ENCODE measurements around the gene GCK.

The GCK gene

DNA sequence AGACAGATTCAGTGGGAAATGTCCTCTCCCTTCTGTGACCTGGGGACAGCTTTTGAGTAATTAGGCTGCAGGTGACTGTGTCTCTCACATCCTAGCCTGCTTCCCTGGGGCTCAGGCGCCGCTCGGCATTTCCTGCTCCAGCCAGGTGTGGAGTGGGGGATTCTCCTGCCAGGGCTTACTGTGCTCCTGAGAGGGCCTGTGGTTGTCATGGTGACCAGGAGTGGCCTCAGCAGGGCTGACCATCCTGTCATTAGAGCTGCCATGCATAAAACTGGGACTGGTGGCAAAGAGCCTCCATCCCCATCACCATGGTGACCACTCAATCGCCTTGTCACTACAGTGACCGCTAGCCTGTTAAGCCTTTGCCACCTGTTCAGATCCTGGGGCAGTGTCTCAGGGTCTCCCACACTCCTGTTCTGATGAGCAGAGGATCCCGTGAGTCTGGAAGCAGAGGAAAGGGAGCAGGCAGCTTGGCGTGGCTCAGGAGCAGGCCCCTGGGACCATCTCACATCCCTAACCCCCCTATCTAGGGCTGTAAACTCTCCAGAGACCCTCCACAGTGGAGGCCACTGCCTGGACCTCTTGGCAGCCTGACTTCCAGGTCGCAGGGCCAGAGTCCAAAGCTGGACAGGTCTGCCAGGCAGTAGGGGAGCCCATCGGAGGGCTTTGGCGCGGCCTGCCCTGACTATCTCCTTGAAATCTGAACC, at the start of gene GCK:
GCK (minus strand) TSS at position 154 of the 707 bp plus-strand sequence. CDS start 486 bp downstream, outside the sequence.
- peak; percentile 93 for DNase-seq

DNA sequence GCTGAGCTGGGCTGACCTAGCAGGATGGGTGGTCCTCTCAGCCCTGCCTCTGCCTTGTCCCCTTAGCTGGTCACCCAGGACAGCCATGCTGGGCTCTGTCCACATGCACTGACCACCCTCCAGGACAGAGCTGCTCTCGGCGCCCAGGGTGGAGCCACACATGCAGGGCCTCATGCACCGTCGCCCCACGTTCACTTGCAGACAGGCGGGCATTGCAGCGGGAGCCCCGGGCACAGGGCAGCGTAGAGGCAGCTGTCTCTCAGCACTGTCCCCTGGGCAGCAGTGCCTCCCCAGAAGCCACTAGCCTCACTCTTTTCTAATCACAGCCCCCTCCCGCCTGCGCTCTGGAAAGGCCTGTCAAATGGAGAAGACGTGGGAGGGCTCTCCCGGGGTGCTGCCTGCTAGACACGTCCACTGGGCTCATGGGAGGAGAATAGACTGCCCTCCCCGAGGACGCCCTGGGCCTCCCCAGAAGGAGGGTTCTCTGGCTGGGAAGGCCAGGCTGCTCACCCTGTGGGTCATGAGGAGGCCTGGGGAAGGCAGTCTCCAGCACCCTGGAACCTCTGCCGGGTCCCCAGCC, 49.0 kb upstream of the GCK start:
- DNase-seq = no peak

DNA sequence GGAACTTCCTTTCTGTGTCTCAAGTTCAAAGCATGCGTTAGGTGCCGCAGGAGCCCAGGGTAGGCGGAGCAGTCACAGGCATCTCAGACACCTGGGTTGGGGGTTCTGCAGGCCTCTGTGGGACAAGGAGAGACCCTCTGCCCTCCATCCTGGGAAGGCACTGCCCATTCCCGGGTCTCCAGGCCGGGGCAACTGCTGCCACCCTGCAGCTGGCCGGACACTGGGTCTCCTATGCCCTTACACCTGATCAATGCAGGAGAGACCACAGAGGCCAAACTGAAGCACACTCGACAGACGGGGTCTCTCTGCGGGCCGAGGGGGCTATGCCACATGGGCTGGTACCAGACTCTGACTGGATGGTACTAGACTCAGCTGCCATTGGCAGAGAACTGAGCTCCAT, 48.5 kb upstream of the GCK start:
- no peak for DNase-seq

DNA sequence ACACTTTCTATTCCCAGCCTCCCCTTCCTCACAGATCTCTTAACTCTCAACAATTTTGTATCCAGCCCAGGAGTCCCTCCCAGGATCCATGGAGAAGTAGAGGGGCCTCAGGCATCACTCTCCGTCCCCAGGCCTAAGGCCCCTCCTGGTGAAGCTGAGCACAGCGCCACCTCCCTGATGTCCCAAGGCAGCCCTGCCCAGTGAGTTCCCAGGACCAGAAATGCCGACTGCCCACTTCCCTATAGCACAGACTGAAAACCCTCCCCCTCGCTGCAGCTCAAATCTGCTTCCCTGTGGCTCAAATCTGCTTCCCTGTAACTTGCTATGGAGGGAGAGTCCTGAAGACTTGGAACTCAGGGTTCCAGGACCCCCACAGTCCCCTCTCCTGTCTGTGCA, 47.1 kb upstream of the GCK start:
- DNase-seq = no peak

DNA sequence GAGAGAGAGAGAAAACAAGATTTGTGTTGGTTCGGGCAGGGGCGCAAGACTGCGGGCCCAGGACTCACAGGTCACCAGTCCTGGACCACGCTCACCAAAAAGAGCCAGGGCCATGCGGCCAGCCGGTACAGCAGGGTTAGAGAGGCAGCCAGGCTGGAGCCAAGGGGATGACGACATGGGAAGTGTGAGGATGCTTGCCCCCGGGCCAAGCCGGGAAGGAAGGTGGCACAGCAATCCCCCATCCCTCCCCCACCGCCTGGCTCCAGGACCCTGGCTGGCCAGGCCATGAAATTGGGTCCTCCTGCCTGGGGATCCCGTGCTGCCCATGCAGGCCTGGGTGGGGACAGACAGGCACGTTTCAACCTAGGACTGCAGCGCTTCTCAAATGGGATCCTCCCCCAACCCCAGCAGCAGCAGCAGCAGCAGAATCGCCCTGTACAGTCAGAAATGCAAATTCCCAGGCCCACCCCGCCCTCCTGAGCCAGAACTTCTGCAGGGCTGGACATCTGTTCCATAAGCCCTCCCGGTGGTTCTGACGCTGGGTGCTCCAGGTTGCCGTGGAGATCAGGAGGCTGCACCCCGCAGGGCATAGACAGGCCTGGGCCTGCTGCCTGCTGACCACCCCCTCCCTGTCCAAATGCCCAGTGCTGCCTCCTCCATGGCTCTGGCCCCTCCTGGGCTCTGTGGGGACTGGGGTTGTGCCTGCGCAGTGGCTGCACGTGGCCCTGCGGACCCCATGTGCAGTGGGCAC, 46.5 kb upstream of the GCK start:
- DNase-seq = peak; percentile 55

DNA sequence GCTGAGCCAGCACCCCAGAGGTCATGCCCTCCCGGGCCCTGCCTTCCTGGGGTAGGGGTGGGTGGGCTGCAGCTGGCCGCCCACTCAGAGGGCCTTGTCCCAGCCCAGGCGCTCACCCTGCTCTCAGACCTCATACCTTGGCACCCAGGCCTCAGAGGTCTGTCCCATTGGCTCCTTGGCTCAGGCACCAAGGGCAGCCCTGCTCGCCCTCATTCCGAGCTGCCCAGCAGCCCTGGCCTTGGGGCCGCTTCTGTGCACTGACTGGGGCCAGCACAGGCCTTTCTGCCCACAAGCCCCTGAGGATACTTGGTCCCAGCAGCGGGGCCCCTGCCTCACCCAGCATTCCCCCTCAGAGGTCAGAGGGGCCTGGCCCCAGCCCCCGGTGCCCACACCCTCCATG, 45.8 kb upstream of the GCK start:
- DNase-seq = no peak

DNA sequence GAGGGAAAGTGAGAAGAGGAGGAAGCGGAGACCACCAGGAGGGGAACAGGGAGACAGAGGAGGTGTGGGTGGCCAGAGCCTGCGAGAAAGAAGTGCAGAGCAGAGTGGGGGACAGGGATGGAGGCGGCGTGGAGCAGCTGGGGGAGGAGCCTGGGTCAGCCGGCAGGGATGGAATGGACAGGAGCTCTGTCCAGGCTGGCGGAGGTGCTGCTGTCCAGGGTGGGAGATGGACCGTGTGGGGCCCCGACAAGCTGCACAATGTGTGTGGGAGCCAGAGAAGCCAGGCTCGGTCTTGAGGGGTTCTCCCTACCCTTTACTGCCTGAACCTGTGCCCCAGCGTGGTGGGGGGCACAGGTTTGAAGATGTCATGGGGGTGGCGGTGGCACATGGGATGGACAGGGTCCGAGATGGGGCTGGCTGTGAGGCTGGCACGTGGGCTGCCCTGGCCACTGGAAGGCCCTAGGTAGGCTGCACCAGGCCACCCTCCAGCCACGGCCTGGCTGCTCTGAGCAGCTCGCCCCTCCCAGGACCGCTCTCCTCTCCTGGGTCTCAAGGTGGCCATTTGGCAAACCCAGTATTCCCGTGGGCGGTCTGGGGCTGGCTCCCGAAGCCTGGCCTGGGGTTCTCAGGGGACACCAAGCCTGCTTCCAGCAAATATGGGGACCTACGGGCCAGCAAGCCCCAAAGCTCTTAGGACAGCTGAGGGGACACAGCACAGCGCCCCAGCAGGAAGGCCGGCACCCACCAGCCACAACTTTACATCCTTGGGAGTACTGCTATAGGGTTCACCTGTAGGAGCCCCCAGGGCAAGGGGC, 43.9 kb upstream of the GCK start:
- no peak for DNase-seq

DNA sequence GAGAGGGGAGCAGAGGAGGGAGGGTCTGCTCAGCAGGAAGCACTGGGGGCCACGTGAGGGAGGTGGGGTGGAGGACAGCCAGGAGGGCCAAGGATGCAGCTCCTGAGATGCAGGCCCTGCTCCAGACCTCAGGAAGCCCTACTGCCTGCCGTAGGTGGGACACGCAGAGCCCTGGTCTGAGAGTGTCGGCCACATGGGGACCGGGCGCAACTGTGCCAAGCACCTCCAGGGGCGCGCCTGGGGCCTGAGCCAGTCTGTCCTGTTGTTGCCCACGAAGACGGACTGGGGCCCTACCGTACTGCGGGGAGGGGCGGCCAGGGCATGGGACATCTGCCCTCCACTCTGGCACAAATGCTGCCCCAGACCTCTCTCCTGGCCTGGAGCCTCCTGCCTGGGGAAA, 43.2 kb upstream of the GCK start:
- no peak for DNase-seq

DNA sequence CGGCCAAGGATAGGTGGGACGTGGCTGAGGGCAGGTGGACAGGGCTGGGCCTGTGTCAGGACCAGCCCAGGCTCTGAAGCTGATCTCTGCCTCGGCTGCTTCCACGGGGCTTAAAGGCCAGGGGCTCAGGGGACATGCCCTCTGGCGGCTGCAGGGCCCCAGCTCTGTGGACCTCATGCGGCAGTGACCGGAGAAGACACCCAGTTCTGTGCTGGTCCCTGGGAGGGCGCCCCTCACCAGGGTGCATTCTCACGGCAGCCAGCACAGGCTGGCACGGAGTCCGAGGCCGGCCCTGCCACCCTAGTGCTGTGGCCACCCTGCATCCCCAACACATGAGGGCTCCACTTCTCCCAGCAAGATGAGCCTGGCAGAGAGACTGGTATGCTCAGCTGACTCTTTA, 41.8 kb upstream of the GCK start:
- DNase-seq = no peak

DNA sequence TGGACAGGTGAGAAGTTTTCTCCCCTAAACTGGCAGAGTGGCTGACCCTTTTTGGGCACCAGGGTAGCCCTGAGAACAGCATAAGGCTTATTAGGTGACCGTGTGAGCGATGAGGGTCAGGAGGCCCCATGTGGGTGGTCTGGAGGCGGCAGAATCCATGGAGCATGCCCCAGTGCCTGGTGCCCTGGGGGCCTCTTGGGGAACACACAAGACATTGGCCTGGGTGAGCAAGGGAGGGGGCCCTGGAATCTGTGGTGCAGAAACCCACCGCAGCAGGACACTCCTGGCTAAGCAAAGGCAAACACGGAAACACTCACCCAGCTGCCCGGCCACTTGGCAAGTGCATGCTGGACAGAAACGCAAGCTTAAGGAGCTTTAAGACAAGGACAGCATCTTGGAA, 41.0 kb upstream of the GCK start:
- DNase-seq = no peak

DNA sequence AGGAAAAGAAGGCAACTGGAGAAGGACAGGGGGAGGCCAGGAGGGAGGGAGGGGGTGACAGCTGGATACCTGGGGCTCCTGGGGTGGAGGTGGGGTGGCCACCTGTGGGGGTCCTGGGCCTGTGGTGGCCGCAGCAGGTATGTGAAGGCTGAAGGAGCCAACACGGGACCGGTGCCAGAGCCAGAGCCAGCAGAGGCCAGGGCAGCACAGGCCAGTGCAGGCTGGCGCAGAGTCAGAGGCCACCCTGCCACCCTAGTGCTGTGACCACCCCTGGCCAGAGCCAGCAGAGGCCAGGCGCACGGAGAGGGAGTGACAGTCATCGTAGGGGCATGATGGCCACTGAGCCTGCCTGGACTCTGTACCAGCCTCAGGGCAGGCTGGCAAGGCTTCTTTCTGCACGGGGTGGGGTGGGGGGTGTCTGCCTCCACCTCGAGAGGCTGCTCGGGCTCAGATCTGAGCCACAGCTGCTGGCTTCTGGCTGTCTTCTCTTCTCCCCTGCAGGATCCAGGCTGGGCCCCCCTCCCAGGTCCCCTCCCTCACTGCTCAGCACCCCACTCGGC, 40.4 kb upstream of the GCK start:
- DNase-seq = no peak

DNA sequence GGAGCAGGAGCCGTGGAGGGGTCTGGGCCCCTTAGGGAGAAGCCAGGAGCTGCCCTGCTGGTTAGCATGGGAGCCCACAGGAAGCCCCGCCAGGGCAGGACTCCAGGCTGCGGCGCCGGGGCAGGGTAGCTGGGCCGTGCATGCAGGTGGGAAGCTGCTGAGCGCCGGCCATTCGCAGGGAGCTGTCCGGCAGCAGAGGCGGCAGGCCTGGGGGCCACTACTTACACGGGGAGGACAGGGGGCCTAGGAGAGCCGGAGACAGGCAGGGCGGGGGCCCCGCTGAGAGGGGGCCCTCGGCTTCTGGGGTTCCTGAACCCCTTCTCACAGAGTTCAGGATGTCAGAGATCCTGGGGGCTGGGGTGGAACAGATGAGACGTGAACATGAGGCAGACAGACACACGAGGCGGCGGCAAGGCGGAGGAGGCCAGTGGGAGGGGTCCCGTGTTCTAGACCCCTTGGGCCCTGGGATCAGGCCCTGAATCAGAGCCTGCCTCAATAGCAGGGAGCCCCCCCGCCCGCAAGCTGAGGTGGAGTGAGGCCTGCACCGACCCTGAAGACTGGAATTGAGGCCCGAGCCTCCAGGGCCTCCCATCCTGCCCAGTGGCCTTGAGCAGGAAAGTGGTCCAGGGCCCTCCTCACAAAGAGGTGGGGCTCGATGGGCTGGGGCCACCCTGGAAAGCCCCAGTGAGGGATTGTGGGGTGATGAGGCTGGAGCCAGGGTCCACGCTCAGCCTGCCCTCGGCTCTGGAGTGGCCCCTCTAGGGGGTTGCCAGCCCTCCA, 39.5 kb upstream of the GCK start:
- no peak for DNase-seq

DNA sequence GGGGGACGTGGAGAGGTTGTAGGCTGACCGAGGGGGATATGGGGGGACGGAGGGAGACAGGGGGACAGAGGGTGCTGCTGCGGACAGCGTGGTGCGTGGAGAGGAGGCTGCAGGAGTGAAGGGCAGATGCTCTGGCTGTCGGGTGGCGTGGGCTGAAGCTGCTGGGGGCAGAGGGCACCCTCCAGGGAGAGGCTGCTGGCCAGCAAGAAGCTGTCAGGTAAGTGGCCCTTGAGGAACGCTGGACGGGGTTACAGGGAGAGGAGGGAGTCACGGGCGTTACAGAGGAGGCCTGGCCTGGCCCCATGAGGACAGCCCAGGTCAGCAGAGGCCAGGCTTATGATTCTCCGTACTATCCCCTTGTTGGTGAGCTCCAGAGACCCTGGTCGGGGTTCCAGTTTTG, 38.7 kb upstream of the GCK start:
- no peak for DNase-seq

DNA sequence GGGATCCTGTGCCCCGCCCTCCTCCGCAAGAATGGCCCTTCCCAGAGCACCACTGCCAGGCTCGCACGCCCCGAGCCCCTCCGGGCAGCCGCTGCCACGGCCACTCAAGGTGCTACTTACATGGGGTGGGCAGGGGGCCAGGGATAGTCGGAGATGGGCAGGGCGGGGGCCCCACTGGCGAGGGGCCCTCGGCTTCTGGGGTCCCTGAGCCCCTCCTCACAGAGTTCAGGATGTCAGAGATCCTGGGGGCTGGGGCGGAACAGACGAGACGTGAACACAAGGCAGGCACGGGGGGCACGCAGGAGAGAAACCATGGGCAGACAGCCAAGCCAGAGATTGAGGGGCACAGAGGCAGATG, 37.1 kb upstream of the GCK start:
- peak; percentile 70 for DNase-seq

DNA sequence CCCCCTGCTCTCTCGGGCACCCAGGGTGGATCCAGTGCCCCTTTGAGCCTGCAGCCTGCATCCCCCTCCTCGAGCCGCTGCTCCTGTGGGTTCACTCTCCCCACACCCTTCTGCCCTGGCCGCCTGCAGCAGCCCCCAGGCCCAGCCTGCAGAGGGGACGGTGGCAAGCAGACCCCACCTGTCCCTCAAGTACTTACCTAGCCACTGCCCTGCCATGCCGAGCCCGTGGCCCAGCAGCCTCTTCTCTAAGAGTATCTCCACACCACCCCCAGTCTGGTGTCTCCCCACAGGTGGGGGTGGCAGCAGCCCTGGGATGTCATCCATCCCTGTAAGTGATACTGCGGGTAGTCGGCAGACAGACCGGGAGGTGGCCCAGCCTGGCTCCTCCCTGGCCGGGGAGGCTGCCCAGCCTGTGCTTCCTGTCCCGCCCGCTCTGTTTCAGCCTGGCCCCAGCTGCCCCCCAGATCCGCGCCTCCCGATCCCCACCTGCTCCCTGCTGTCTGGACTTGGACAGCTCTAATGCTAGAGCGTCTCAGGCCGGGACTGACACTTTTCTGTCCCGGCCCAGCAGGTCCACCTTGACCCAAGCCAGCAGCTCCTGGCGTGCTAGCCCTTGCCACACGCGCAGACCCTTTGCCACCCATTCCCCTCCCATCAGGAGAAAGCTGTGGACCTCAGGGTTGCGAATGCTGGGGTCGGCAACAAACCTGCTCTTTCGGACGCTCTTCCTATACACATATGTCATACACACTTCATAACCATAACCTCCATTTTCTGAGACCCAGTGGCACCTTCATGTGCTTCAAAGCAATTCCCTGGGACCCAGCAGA, 36.5 kb upstream of the GCK start:
- peak; percentile 88 for DNase-seq

DNA sequence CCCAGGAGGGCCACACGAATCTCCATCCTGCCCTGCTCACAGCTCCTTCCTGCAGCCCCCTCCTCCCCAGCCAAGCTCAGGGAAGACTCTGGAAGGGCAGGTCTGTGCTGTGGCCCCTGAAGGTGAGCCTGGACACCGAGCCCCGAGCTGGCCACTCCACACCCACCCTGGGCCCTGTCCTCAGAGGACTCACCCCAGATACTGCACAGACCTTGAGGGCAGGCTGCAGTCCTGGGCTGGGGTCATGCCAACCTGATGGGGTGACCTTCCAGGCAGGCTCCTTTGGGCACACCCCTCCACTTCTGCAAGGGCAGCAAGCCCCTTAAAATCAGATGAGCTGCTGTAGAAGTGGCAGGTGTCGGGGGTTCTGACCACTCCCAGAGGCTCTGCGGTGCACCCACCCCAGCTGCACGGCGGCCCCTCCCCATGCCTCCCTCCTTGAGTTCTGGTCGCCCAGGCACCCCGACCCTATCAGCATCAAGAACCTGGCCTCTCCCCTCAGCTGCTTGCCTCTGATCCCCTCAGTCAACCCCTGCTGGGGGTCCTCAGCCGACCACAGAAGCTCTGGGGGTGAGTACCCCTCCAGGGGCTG, 35.8 kb upstream of the GCK start:
- DNase-seq = no peak

DNA sequence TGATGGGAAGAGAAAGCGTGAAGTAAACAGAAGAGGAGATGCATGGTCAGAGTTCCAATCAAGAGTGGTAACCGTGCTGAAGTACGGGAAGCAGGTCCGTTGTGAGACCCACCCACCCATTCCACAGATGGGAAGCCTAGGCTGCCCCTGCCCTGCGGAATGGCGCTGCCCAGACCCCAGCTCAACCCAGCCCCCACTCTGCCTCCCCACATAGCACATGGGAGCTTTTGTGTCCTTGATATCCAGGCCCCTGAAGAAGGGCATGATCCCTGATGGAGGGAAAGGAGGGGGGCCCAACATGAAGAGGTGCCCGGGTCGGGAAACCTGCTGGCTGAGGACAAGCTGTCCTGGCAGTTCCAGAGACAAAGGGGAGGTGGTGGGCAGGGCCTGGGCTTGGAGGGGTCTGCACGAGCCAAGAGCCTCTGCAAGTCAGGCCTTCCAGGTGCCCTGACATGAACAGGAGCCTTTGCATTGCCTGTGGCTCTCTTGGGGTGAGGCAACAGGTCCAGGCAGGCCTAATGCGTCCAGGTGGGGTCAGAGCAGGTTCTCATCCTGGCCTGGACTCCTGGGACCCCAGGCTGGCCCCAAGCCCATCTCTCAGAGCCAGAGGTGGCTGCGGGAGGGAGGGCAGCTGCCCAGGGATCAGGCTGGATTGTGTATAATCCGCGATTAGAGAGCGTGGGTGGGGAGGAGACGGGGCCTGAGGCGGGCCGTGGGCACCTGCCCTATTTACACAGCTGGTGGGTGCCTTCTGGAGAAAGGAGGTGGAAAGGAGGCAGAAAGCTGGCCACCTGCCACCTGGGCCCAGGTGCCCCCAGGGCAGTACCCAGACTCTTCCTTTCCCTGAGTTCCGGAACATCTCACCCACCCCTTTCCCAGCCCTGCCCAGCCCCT, 35.1 kb upstream of the GCK start:
- DNase-seq = peak; percentile 85

DNA sequence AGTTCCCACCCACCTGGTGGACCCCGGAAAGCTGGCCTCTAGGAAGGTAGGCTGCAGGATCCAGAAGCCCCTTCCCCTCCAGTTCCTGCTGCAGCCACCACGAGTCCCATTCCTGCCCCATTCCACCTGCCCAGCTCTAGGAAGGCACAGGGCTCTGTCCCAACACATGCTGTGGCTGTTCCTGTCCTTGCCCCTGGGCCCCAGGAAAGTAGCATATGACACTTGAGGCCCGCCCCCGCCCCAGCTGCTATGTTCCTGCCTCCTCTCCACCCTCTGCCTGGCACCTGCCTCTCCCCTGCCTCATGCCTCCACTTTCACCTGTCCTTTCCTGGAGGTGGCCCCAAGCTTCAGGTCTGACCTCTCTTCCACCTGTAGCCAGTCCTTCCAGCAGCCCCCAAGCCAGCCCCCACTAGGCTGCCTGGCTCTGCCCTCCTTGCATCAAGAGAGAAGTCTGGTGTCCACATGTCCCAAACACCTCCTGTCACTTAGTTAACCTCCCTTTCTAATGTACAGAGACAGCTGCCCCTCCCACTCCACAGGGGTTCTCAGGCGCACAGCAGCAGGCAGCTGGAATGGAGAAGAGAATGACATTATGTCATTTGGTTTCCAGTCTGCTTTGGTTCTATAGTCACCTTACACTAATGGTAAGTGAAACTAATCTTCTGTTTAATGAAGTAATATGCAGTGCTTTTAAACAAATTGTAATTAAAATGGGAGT, 34.3 kb upstream of the GCK start:
- peak; percentile 84 for DNase-seq

DNA sequence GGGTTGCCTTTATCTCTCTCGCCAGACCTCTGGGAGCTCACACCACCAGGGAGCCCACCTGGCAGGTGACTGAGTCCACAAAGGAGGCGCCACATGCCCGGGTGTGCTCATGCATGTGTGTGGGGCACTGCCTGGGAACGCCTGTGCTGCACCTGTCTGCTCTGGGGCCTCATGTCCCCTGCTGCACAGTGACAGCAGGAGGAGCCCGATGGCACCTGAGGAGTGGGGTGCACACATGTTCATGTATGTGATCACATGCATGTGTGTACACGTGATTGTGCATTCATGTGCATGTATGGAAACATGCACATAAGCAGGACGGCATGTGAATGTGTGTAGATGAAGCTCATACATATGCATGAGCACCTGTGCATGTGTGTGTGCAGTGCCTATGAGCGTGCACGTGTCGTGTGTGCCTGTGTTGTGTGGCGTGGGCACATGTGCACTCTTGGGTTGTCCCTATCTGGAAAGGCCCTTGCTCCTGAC, 33.6 kb upstream of the GCK start:
- no peak for DNase-seq

Data from DMS53 (cell line).